ENCODE results near the gene JMJD1C. TPM values are rescaled to one million over a fixed set of nuclear protein-coding genes. Genes with fewer than 3 reads are reported as not detected.
"Not testable (repeated sequence)": the region's sequence is repeated elsewhere in the genome, so short reads cannot be mapped to it uniquely, and the experiment has no call there.

The JMJD1C gene
- total RNA-seq, 3 donors from 2014 or later = 40.2 to 50.1 (median 43.5) TPM

DNA sequence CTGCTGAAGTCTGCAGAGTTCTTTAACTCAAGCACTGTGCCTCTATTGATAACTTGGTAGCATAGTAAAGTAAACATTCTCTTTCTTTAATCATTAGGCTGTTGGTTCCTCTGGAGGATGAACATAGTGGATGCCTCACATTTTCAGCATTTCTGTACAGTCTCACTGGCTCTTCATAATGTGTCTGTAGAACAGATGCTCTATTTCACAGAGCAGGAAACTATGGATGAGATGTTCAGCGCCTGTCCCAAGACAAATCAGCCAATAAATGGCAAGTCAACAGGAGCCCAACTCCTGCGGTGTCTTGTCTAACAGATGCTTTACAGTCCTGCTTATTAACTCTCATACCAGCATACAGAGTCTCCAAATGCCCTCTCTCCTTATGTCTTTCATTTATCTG, 296.2 kb downstream of the JMJD1C start:
- ATAC-seq (no peak), DNase-seq (no peak)
- Mint-ChIP-seq H3K36me3 (ENCODE audit: insufficient read depth) (peaks cover 29% of the 10 kb centered on the region), H3K4me1 (ENCODE audit: low read depth) (peaks cover 40% of the 10 kb centered on the region), H3K4me3 (no peak overlapping the region), H3K9me3 (no peaks in the 10 kb centered on the region), H3K27me3 (ENCODE audit: low read depth) (no peaks in the 10 kb centered on the region)

- Mint-ChIP-seq H3K4me3 (no peak overlapping the region), H3K36me3 (ENCODE audit: insufficient read depth) (peaks cover 25% of the 10 kb centered on the region)
Measured at GRCh38 chr10:63168821-63169462, 296.8 kb downstream of the JMJD1C start.

GRCh38 chr10:63166742-63167258, 299.0 kb downstream of the JMJD1C start:
- peaks cover 15% of the 10 kb centered on the region for H3K36me3 Mint-ChIP-seq (ENCODE audit: insufficient read depth)
- DNase-seq (no peak), ATAC-seq (peak; percentile 58 to 76)
- no peak overlapping the region for H3K4me3 Mint-ChIP-seq
- H3K27me3 Mint-ChIP-seq (ENCODE audit: low read depth) = no peaks in the 10 kb centered on the region
- peaks cover 15% of the 10 kb centered on the region for H3K4me1 Mint-ChIP-seq (ENCODE audit: low read depth)
- no peaks in the 10 kb centered on the region for H3K9me3 Mint-ChIP-seq

More at GRCh38 chr10:63168821-63169462, 296.8 kb downstream of the JMJD1C start:
- ATAC-seq (no peak), DNase-seq (no peak)
- no peaks in the 10 kb centered on the region for H3K27me3 Mint-ChIP-seq (ENCODE audit: low read depth)
- H3K9me3 Mint-ChIP-seq = no peaks in the 10 kb centered on the region
- peaks cover 33% of the 10 kb centered on the region for H3K4me1 Mint-ChIP-seq (ENCODE audit: low read depth)

- no peak overlapping the region for H3K4me3 Mint-ChIP-seq
- ATAC-seq = no peak
- peaks cover 9% of the 10 kb centered on the region for H3K36me3 Mint-ChIP-seq (ENCODE audit: insufficient read depth)
- no peaks in the 10 kb centered on the region for H3K27me3 Mint-ChIP-seq (ENCODE audit: low read depth)
- no peak for DNase-seq
- no peaks in the 10 kb centered on the region for H3K9me3 Mint-ChIP-seq
- peaks cover 8% of the 10 kb centered on the region for H3K4me1 Mint-ChIP-seq (ENCODE audit: low read depth)
Measured at GRCh38 chr10:63165249-63165648, 300.5 kb downstream of the JMJD1C start.

- Mint-ChIP-seq H3K9me3 (no peaks in the 10 kb centered on the region), H3K4me1 (ENCODE audit: low read depth) (peaks cover 5% of the 10 kb centered on the region), H3K36me3 (ENCODE audit: insufficient read depth) (peaks cover 6% of the 10 kb centered on the region), H3K27me3 (ENCODE audit: low read depth) (no peaks in the 10 kb centered on the region), H3K4me3 (no peak overlapping the region)
- DNase-seq (no peak), ATAC-seq (no peak)
Measured at GRCh38 chr10:63164166-63164623, 301.6 kb downstream of the JMJD1C start.

DNA sequence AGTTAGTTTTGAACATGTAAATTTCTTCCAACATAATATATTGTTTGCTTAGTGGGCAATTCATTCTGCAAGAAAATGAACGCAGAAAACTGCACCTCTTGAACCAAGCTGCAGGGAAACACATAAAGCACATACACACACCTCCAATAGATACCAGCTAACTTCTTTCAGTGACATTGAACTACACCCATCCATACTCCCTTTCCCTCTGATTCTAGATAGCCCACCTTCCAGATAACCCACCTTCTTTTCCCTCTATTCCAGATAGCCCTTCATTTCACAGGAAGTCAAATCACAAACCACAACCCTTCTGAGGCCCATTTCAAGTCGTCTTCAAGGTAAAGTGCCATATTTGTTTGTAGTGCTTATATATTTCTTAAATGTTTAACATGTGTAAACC, 304.2 kb downstream of the JMJD1C start:
- Mint-ChIP-seq H3K36me3 (ENCODE audit: insufficient read depth) (peaks cover 2% of the 10 kb centered on the region), H3K4me1 (ENCODE audit: low read depth) (peaks cover 10% of the 10 kb centered on the region), H3K9me3 (no peaks in the 10 kb centered on the region), H3K27me3 (ENCODE audit: low read depth) (no peaks in the 10 kb centered on the region), H3K4me3 (no peak overlapping the region)
- no peak for DNase-seq
- ATAC-seq = no peak

GRCh38 chr10:63157845-63158624, 307.7 kb downstream of the JMJD1C start:
- Mint-ChIP-seq H3K4me3 (no peak overlapping the region), H3K27me3 (ENCODE audit: low read depth) (no peaks in the 10 kb centered on the region), H3K36me3 (ENCODE audit: insufficient read depth) (peaks cover 19% of the 10 kb centered on the region), H3K4me1 (ENCODE audit: low read depth) (peaks cover 12% of the 10 kb centered on the region), H3K9me3 (no peaks in the 10 kb centered on the region)
- peak; percentile 73 to 74 for ATAC-seq
- peak; percentile 17 for DNase-seq

DNA sequence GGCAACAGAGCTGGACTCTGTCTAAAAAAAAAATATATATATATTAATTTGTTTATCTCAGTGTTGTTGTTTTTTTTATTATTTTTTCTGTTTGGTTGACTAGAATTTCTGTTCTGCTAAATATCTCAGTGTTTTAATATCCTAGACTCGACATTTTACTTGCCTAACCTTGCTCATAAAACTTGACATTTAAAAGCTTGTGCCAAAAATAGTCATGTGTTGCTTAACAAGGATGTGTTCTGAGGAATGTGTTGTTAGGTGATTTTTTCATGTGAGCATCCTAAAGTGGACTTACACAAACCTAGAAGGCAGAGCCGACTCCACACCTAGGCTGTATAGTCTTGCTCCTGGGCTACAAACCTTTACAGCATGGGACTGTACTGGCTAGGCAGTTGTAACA, 309.5 kb downstream of the JMJD1C start:
- H3K9me3 Mint-ChIP-seq = no peaks in the 10 kb centered on the region
- DNase-seq (no peak), ATAC-seq (no peak)
- no peaks in the 10 kb centered on the region for H3K27me3 Mint-ChIP-seq (ENCODE audit: low read depth)
- H3K36me3 Mint-ChIP-seq (ENCODE audit: insufficient read depth) = peaks cover 20% of the 10 kb centered on the region
- peaks cover 9% of the 10 kb centered on the region for H3K4me1 Mint-ChIP-seq (ENCODE audit: low read depth)
- no peak overlapping the region for H3K4me3 Mint-ChIP-seq

- no peak overlapping the region for H3K4me3 Mint-ChIP-seq
- peaks cover 9% of the 10 kb centered on the region for H3K4me1 Mint-ChIP-seq (ENCODE audit: low read depth)
- peaks cover 24% of the 10 kb centered on the region for H3K36me3 Mint-ChIP-seq (ENCODE audit: insufficient read depth)
- DNase-seq (no peak), ATAC-seq (no peak)
- H3K27me3 Mint-ChIP-seq (ENCODE audit: low read depth) = no peaks in the 10 kb centered on the region
- no peaks in the 10 kb centered on the region for H3K9me3 Mint-ChIP-seq
Measured at GRCh38 chr10:63155388-63156020, 310.3 kb downstream of the JMJD1C start.

GRCh38 chr10:63154546-63155387, 311.0 kb downstream of the JMJD1C start:
- ATAC-seq (no peak), DNase-seq (no peak)
- H3K36me3 Mint-ChIP-seq (ENCODE audit: insufficient read depth) = peaks cover 24% of the 10 kb centered on the region
- H3K9me3 Mint-ChIP-seq = no peaks in the 10 kb centered on the region
- no peak overlapping the region for H3K4me3 Mint-ChIP-seq
- peaks cover 9% of the 10 kb centered on the region for H3K4me1 Mint-ChIP-seq (ENCODE audit: low read depth)
- no peaks in the 10 kb centered on the region for H3K27me3 Mint-ChIP-seq (ENCODE audit: low read depth)

DNA sequence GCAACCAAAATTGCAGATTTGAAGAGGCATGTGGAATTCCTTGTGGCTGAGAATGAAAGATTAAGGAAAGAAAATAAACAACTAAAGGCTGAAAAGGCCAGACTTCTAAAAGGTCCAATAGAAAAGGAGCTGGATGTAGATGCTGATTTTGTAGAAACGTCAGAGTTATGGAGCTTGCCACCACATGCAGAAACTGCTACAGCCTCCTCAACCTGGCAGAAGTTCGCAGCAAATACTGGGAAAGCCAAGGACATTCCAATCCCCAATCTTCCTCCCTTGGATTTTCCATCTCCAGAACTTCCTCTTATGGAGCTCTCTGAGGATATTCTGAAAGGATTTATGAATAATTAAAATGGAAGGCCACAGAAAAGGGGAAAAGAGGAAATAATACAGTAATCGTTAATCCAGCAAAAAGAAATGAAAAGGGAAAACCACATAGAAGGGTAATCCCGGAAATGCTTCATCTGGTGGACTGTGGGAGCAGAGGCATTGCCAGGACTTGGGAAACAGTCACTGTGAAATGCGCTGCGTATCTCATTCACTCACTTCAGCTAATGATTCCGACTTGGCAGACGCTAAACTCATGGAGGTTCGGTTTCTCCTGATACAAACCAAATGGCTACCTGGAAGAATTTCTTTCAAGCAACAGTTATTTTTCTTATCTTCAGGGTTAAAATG, 311.8 kb downstream of the JMJD1C start:
- H3K27me3 Mint-ChIP-seq (ENCODE audit: low read depth); ATAC-seq; DNase-seq; H3K9me3 Mint-ChIP-seq; H3K4me3 Mint-ChIP-seq: not testable (repeated sequence)
- peaks cover 10% of the 10 kb centered on the region for H3K4me1 Mint-ChIP-seq (ENCODE audit: low read depth)
- H3K36me3 Mint-ChIP-seq (ENCODE audit: insufficient read depth) = peaks cover 27% of the 10 kb centered on the region

- H3K9me3 Mint-ChIP-seq = no peaks in the 10 kb centered on the region
- H3K4me3 Mint-ChIP-seq = no peak overlapping the region
- no peaks in the 10 kb centered on the region for H3K27me3 Mint-ChIP-seq (ENCODE audit: low read depth)
- peaks cover 15% of the 10 kb centered on the region for H3K4me1 Mint-ChIP-seq (ENCODE audit: low read depth)
- DNase-seq (no peak), ATAC-seq (no peak)
- peaks cover 42% of the 10 kb centered on the region for H3K36me3 Mint-ChIP-seq (ENCODE audit: insufficient read depth)
Measured at GRCh38 chr10:63150745-63151144, 315.0 kb downstream of the JMJD1C start.

DNA sequence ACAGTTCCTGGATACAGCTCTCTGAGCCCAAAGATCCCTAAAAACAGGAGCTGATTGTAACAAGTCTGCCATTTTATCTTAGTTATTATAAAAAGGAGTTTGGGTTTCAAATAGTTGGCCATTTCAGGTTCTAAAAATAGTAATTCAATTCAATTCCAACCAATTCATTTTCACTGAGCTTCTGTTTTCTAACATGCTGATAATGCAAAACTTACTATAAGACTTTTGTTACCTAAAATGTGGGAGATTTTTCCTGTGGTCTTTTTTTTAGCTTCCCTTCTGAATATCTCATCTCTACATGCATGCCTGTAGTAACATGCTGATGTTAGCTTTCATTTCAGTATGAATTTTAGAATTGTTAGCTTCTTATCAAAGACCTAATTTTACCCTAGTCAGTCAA, 319.3 kb downstream of the JMJD1C start:
- DNase-seq = no peak
- no peaks in the 10 kb centered on the region for H3K27me3 Mint-ChIP-seq (ENCODE audit: low read depth)
- H3K9me3 Mint-ChIP-seq = no peaks in the 10 kb centered on the region
- peaks cover 43% of the 10 kb centered on the region for H3K4me1 Mint-ChIP-seq (ENCODE audit: low read depth)
- H3K36me3 Mint-ChIP-seq (ENCODE audit: insufficient read depth) = peaks cover 27% of the 10 kb centered on the region
- no peak for ATAC-seq
- no peak overlapping the region for H3K4me3 Mint-ChIP-seq

Measured in activated T-cell treated with anti-CD3 and anti-CD28 coated beads, Interleukin-2, amount 50 U/mL, for 4 hours (primary cell).